ENCODE results near the gene PLXDC1.

GRCh38 chr17:39125143-39125875 is 26.1 kb downstream of the PLXDC1 start:
- TF ChIP-seq CTCF (IDR thresholded peaks at IDR 0.05) (no peak), EZH2 (IDR thresholded peaks at IDR 0.05) (no peak)

Data from neural progenitor cell (in vitro differentiated cells).